Parietal lobe (tissue), 2 donors: ENCODE measurements around the gene B3GNT4. TPM values are rescaled to one million over a fixed set of nuclear protein-coding genes. Genes with fewer than 3 reads are reported as not detected.

Source experiments
- small RNA-seq: library from RNA; depleted of rRNA; stranded (forward); fragments of <200 nt; gene quantifications from one replicate; pipeline ENCODE3, GENCODE V24; 2014; ENCODE audit warnings: low replicate concordance
- total RNA-seq: library from RNA; depleted of rRNA; stranded (reverse); fragments of >200 nt; gene quantifications from one replicate; pipeline ENCODE4 v1.2.3, GENCODE V29; 2014

The B3GNT4 gene
- 18.2 TPM for total RNA-seq

GRCh38 chr12:122203301-122204166 is at the start of gene B3GNT4:
Gene B3GNT4, plus strand, starts transcription at chr12:122203709. Its CDS starts 910 bp downstream, at chr12:122204619.

GRCh38 chr12:122174155-122174845 is 29.2 kb upstream of the B3GNT4 start, which contains the start of gene IL31:
Gene IL31, minus strand, starts transcription at chr12:122174221. Its CDS starts 49 bp downstream, at chr12:122174172.

GRCh38 chr12:122182887-122183587 is 20.5 kb upstream of the B3GNT4 start, which contains the start of gene LRRC43:
Gene LRRC43, plus strand, starts transcription at chr12:122183123. Its CDS starts 22 bp downstream, at chr12:122183145.

GRCh38 chr12:122225683-122226365 is 22.3 kb downstream of the B3GNT4 start, which contains the start of gene DIABLO:
Gene DIABLO, minus strand, starts transcription at chr12:122226052. Its CDS starts 38 bp downstream, at chr12:122226014.

Small RNAs within 50 kb of the gene (small RNA-seq; reads per million reads assigned to genes)
- gene DIABLO: 0.21 reads per million

Other genes with a start within 250 kb of the B3GNT4 start
- gene BCL7A, start 181.8 kb upstream of the B3GNT4 start, total RNA-seq: 82.6 TPM
- 26.3 TPM for gene MLXIP, start 125.0 kb upstream of the B3GNT4 start, total RNA-seq
- not detected for gene IL31, start 29.5 kb upstream of the B3GNT4 start, total RNA-seq
- gene LRRC43, start 20.6 kb upstream of the B3GNT4 start, total RNA-seq: not detected
- gene DIABLO, start 22.3 kb downstream of the B3GNT4 start, total RNA-seq: 52.0 TPM
- 22.5 TPM for gene VPS33A, start 62.8 kb downstream of the B3GNT4 start, total RNA-seq
- 146 TPM for gene CLIP1, start 219.0 kb downstream of the B3GNT4 start, total RNA-seq